Lower leg skin (tissue), 3 donors: ENCODE results near the gene SPOCK1.

Source experiments
- POLR2A ChIP-seq, 2 donors: fragments of 450-650 bp; IDR thresholded peaks; one replicate each; pipeline ENCODE4 v1.6.1; 2016 to 2017; ENCODE audit warnings: antibody characterized with exemption in 2 of 2, mild to moderate bottlenecking in 1 of 2, moderate library complexity in 1 of 2
- TF ChIP-seq, protein P1 (sequence below), 3 donors: fragments of 450-650 bp; IDR thresholded peaks; one replicate each; pipeline ENCODE4 v1.5.1; 2016; ENCODE audit warnings: antibody characterized with exemption in 3 of 3, mild to moderate bottlenecking in 3 of 3, moderate library complexity in 2 of 3

DNA sequence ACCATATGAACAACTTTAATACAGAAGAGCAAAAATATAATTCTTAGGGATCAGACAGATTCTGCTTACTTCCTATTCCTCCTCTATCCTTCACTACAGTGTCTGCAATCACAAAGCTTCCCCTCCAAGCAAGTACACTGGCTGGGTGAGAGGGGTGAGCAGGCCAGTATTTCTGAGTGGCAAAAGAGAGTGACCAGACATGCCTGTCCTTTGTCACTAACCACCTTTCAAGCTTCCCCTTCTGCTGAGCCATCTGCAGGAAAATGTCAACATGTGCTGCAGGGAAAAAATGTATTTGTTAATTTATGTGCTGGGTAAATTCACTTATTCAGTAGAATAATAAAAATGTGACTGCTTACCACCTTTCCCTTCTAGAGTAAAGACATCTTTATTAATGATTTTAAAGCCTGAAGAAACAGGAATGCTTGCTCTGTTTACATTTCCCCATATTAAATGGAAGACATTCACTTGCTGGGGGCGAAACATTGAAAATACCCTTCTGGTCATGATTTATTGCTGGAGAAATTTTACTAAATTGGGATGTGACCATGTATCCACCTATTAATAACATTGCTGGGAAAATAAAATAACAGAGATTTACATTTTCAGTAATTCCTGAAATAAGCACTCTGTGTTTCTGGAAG, 84.9 kb downstream of the SPOCK1 start:
- TF ChIP-seq, protein P1, sequence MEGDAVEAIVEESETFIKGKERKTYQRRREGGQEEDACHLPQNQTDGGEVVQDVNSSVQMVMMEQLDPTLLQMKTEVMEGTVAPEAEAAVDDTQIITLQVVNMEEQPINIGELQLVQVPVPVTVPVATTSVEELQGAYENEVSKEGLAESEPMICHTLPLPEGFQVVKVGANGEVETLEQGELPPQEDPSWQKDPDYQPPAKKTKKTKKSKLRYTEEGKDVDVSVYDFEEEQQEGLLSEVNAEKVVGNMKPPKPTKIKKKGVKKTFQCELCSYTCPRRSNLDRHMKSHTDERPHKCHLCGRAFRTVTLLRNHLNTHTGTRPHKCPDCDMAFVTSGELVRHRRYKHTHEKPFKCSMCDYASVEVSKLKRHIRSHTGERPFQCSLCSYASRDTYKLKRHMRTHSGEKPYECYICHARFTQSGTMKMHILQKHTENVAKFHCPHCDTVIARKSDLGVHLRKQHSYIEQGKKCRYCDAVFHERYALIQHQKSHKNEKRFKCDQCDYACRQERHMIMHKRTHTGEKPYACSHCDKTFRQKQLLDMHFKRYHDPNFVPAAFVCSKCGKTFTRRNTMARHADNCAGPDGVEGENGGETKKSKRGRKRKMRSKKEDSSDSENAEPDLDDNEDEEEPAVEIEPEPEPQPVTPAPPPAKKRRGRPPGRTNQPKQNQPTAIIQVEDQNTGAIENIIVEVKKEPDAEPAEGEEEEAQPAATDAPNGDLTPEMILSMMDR (IDR thresholded peaks at IDR 0.05), result no peak
- TF ChIP-seq POLR2A (IDR thresholded peaks at IDR 0.05), result no peak
